K562 (cell line): ENCODE results near the gene CACNA2D4. TPM values are rescaled to one million over a fixed set of nuclear protein-coding genes. Genes with fewer than 3 reads are reported as not detected.

Experiments
- ATAC-seq: fragments of 200-7000 bp; cut with Tn5 transposase; 3 replicates; pipeline ENCODE4 v1.9.1; 2020; ENCODE audit warnings: moderate library complexity
- BruUV-seq: library from RNA; stranded (reverse); fragments of 400-500 nt; replicated peaks from 2 replicates; lab custom pipeline; 2021; lab: Mats Ljungman, UMichigan
- CTCF ChIA-PET: fragments of 300-600 bp; formaldehyde crosslinking; extraction: SDS; loops from one replicate; lab custom pipeline; 2021; ENCODE audit warnings: low intra/inter-chr PET ratio; lab: Yijun Ruan, JAX
- POLR2A ChIA-PET: fragments of 300-600, 350-650 bp; sonication (Branson Sonifier 250); formaldehyde crosslinking; extraction: SDS; loops from one replicate; lab custom pipeline; 2021; ENCODE audit warnings: antibody characterized with exemption, inconsistent platforms; lab: Yijun Ruan, JAX
- DNase-seq, 4 experiments: peaks; one replicate each; pipeline versions ENCODE4 v3.0.0 to v3.0.0-alpha.2; 2011 to 2018; ENCODE audit warnings: low spot score in 3 of 4, mixed read lengths in 3 of 4; ENCODE audit errors: extremely low read depth in 1 of 4
- FAIRE-seq: peaks from 2 replicates; lab custom pipeline; 2011; peaks lifted over from hg19 to GRCh38; lab: Jason Lieb, UNC
- H2AFZ ChIP-seq: 2 replicates; pipeline ENCODE4 v1.6.0; 2011; ENCODE audit warnings: low read depth, low read length, control low read depth, inconsistent platforms
- H3K27ac ChIP-seq: fragments of 200-600 bp; 3 replicates; pipeline ENCODE4 v1.8.0; 2011; ENCODE audit warnings: low read depth, mild to moderate bottlenecking, control low read depth, inconsistent platforms, low read length, moderate library complexity, mixed read lengths; ENCODE audit errors: extremely low read depth
- H3K27me3 ChIP-seq, 2 experiments: fragments of 300-600 bp in 1 of 2; 2 replicates in 1 of 2; 3 replicates in 1 of 2; pipeline versions ENCODE4 v1.6.0 to v1.8.0; 2011; ENCODE audit warnings: inconsistent platforms in 2 of 2, low read length in 2 of 2, mild to moderate bottlenecking in 1 of 2, mixed read lengths in 1 of 2, moderate library complexity in 1 of 2; ENCODE audit not compliant: control insufficient read depth in 2 of 2, insufficient read depth in 2 of 2
- H3K36me3 ChIP-seq: fragments of 300-600 bp; 3 replicates; pipeline ENCODE4 v1.8.0; 2011; ENCODE audit warnings: mild to moderate bottlenecking, low read length, inconsistent platforms; ENCODE audit not compliant: control insufficient read depth, insufficient read depth
- H3K4me1 ChIP-seq, 2 experiments: fragments of 200-600 bp in 1 of 2; replicated peaks in 1 of 2; 2 replicates in 1 of 2; 3 replicates in 1 of 2; pipeline versions ENCODE4 v1.5.1 to v1.8.0; 2011; ENCODE audit warnings: inconsistent platforms in 2 of 2, low read length in 2 of 2, mild to moderate bottlenecking in 1 of 2, mixed read lengths in 1 of 2, moderate library complexity in 1 of 2; ENCODE audit not compliant: control insufficient read depth in 2 of 2, insufficient read depth in 2 of 2
- H3K4me2 ChIP-seq: 2 replicates; pipeline ENCODE4 v1.6.1; 2011; ENCODE audit warnings: low read length, control low read depth, inconsistent platforms, mixed read lengths; ENCODE audit not compliant: insufficient read depth
- H3K4me3 ChIP-seq: fragments of 200-600 bp; sonication (generic), shearing (Covaris generic); 2 replicates; pipeline ENCODE4 v1.5.1; 2016; ENCODE audit warnings: control low read depth, inconsistent platforms
- H3K79me2 ChIP-seq: fragments of 200-600 bp; 3 replicates; pipeline ENCODE4 v1.8.0; 2011; ENCODE audit warnings: low read length, inconsistent platforms; ENCODE audit not compliant: control insufficient read depth, insufficient read depth
- H3K9ac ChIP-seq, 2 experiments: 2 replicates each; pipeline versions ENCODE4 v1.6.0 to v1.6.1; 2011; ENCODE audit warnings: low read depth in 2 of 2, low read length in 2 of 2, control low read depth in 1 of 2, inconsistent platforms in 1 of 2, mild to moderate bottlenecking in 1 of 2, mixed read lengths in 1 of 2; ENCODE audit not compliant: insufficient read depth in 1 of 2
- H3K9me1 ChIP-seq: one replicate; pipeline ENCODE4 v1.6.0; 2011; ENCODE audit warnings: inconsistent platforms, mild to moderate bottlenecking, low read length, moderate library complexity; ENCODE audit not compliant: control insufficient read depth, insufficient read depth
- H3K9me3 ChIP-seq: replicated peaks from 2 replicates; pipeline ENCODE4 v1.5.1; 2011; ENCODE audit warnings: low read depth, low read length, inconsistent platforms; ENCODE audit not compliant: control insufficient read depth, insufficient read depth
- H4K20me1 ChIP-seq: replicated peaks from 2 replicates; pipeline ENCODE4 v1.6.1; 2011; ENCODE audit warnings: low read length, inconsistent platforms, mixed read lengths; ENCODE audit not compliant: control insufficient read depth, insufficient read depth
- ETV5 ChIP-seq: sonication (generic); formaldehyde crosslinking; IDR thresholded peaks from 2 replicates; pipeline ENCODE4 v1.4.0; 2020; ENCODE audit warnings: low read depth, mild to moderate bottlenecking, missing genetic modification reagents
- POU5F1 ChIP-seq: fragments of 150-350 bp; IDR thresholded peaks from 2 replicates; pipeline ENCODE4 v1.6.1; 2014; ENCODE audit warnings: borderline replicate concordance, low read length, low read depth, mild to moderate bottlenecking; ENCODE audit not compliant: partially characterized antibody
- RBM39 ChIP-seq: fragments of 200-400 bp; formaldehyde crosslinking; optimal IDR thresholded peaks from 2 replicates; pipeline ENCODE3; 2018; ENCODE audit warnings: low read depth, low read length
- SIRT6 ChIP-seq: IDR thresholded peaks from one replicate; pipeline ENCODE4 v1.6.1; 2012; ENCODE audit warnings: low read depth, mild to moderate bottlenecking, control low read depth, inconsistent platforms, low read length, moderate library complexity
- TFAM ChIP-seq: fragments of 250-450 bp; sonication (Bioruptor Pico); conservative IDR thresholded peaks from 2 replicates; pipeline ENCODE4 v1.5.0; 2021; ENCODE audit warnings: mild to moderate bottlenecking, moderate library complexity
- ZNF586 ChIP-seq: fragments of 450-650 bp; formaldehyde crosslinking; conservative IDR thresholded peaks from 2 replicates; pipeline ENCODE4 v1.4.0; 2020; ENCODE audit warnings: mild to moderate bottlenecking, moderate library complexity
- WGBS: fragments of 100-300 bp; shearing (Covaris generic); methylation state at CpG from one replicate; pipeline ENCODE4 v1.1.6; 2016; ENCODE audit warnings: low coverage, mixed read lengths; ENCODE audit not compliant: insufficient coverage; ENCODE audit errors: missing lambda C conversion rate; 5-methylcytosine and 5-hydroxymethylcytosine counted together
- in situ Hi-C: fragments of 300-500 bp; cut with MboI; formaldehyde crosslinking; loops from 4 replicates; pipeline ENCODE4 v1.15.0; 2018; ENCODE audit warnings: inconsistent platforms, mixed read lengths
- intact Hi-C: fragments of 100-400 bp; cut with micrococcal nuclease; formaldehyde crosslinking; loops from 2 replicates; pipeline ENCODE4 v1.14.2; 2022
- polyA plus RNA-seq, 8 experiments: library from polyadenylated mRNA; depleted of rRNA in 4 of 8; stranded (reverse) in 5 of 8; unstranded in 3 of 8; fragments of >200 nt; fragmentation: Nextera tagmentation in 2 of 8; fragmentation: Illumina TruSeq in 1 of 8; extraction: Ambion mirVana in 2 of 8; extraction: Trizol in 1 of 8; gene quantifications; 2 replicates each; pipeline versions ENCODE4 v1.2.1 to v1.2.3, GENCODE V29; 2011 to 2014; ENCODE audit warnings: inconsistent platforms in 1 of 8, missing spikeins in 1 of 8
- total RNA-seq, 7 experiments: library from RNA; depleted of rRNA in 6 of 7; stranded (reverse); fragments of >200 nt in 6 of 7; fragmentation: Illumina TruSeq in 2 of 7; extraction: Trizol in 2 of 7; gene quantifications; 2 replicates each; pipeline versions ENCODE4 v1.2.1 to v1.2.3, GENCODE V29; 2011 to 2021; ENCODE audit warnings: low replicate concordance in 1 of 7
- TF ChIP-seq, protein P1 (sequence below): fragments of 450-650 bp; IDR thresholded peaks from 2 replicates; pipeline ENCODE4 v1.6.1; 2016; ENCODE audit warnings: missing biosample characterization, missing genetic modification characterization
- TF ChIP-seq, protein P2 (sequence below): fragments of 250-450 bp; sonication (Bioruptor Pico); IDR thresholded peaks from 2 replicates; pipeline ENCODE4 v1.4.0; 2020; ENCODE audit warnings: mild to moderate bottlenecking, moderate library complexity, borderline replicate concordance
- TF ChIP-seq, protein P3 (sequence below): fragments of 450-650 bp; IDR thresholded peaks from 2 replicates; pipeline ENCODE4 v1.6.1; 2018; ENCODE audit warnings: mild to moderate bottlenecking, low read depth; ENCODE audit not compliant: partially characterized antibody

The CACNA2D4 gene
- total and polyA plus RNA-seq, 9 of the 15 experiments (the other 6 are each of a cell fraction or from before 2014, with no cell fraction given): 0.04 to 0.69 (median 0.40) TPM; not detected in 3

DNA sequence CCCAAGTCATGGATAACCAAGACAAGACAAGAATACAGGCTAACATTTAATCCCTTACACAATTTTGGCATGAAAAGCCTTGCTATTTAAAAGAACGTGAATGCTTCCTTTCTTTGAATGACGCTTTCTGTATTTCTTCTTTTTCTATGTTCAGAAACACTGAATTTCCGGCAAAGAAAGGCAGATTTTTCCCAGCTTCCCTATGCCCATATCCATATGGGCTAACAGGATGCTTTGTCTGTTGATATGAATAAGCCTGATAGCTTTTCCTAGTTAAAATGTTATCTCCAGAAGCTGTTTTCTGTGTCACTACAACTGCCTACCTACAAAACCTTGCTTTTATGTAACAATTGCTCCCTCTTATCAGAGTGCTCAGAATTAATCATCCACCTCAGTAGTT, 38.3 kb upstream of the CACNA2D4 start:
- H4K20me1 ChIP-seq: no peaks in the 10 kb centered on the region
- no peaks in the 10 kb centered on the region for H3K9me3 ChIP-seq
- H3K27me3 ChIP-seq: no peaks in the 10 kb centered on the region
- FAIRE-seq (no peak), ATAC-seq (no peak), DNase-seq (no peak)
- ChIA-PET CTCF (no interaction called here), POLR2A (interaction anchor here (0.7 to 1.0 kb wide), 2 partner anchors 17 to 162 kb away, joined by 3 read pairs; no protein-coding TSS in a partner anchor)
- H3K9me1 ChIP-seq: no peaks in the 10 kb centered on the region
- H3K4me1 ChIP-seq: no peaks in the 10 kb centered on the region; a peak in 1 of 5 replicates
- H3K36me3 ChIP-seq: no peaks in the 10 kb centered on the region
- H2AFZ ChIP-seq: no peak overlapping the region
- in situ Hi-C loops (no loop called here), intact Hi-C loops (no loop called here)
- WGBS: 45% methylated on average over 3 of the region's 3 CpGs
- BruUV-seq: no TSS peak
- no peak overlapping the region for H3K27ac ChIP-seq
- no peaks in the 10 kb centered on the region for H3K79me2 ChIP-seq
- no peak for TF ChIP-seq POU5F1
- TF ChIP-seq, protein P1, sequence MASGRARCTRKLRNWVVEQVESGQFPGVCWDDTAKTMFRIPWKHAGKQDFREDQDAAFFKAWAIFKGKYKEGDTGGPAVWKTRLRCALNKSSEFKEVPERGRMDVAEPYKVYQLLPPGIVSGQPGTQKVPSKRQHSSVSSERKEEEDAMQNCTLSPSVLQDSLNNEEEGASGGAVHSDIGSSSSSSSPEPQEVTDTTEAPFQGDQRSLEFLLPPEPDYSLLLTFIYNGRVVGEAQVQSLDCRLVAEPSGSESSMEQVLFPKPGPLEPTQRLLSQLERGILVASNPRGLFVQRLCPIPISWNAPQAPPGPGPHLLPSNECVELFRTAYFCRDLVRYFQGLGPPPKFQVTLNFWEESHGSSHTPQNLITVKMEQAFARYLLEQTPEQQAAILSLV (tag): no peak
- no peak overlapping the region for H3K4me3 ChIP-seq
- no peak overlapping the region for H3K4me2 ChIP-seq
- no peak overlapping the region for H3K9ac ChIP-seq

DNA sequence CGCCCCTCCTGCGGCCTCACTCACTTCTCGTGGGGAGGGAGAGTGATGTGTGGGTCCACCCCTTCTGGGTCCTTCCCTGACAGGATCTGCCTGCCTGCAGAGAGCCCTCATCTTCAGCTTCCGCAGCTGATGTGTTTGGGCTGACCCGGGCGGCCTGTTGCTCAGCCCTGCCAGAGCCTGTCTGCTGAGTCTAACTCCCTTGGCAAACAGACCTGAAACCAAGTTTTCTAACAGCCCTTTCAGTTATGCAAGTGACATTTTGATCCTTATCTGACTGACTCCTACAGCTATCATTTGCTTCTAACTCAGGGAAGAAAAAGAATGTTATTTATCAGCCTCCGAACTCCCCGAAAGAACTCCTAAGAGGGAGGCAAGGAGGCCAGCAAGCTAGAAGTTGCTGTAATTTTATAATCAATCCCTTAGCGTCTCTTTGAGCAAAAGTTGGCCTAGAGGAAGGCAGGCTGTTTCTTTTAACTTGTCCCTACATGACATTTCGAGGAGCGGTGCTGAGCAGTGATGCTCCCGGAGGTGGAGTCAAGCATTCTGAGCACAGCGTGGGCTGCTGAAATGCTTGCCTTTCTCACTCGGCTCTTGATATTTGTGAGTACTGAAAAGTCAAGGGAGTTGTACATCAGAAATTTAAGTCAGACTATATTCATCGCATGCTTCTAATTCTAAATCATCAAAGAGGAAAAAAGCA, 31.5 kb upstream of the CACNA2D4 start:
- Histone ChIP-seq H3K9ac (no peak overlapping the region), H3K4me1 (peaks cover 0 to 3% of the 10 kb centered on the region in 2 experiments; a peak in 2 of 5 replicates), H3K36me3 (no peaks in the 10 kb centered on the region), H3K4me2 (no peak overlapping the region), H3K27ac (no peak overlapping the region), H2AFZ (no peak overlapping the region), H3K27me3 (no peaks in the 10 kb centered on the region), H4K20me1 (no peaks in the 10 kb centered on the region), H3K9me1 (no peaks in the 10 kb centered on the region), H3K4me3 (no peak overlapping the region), H3K9me3 (no peaks in the 10 kb centered on the region), H3K79me2 (no peaks in the 10 kb centered on the region)
- 73% methylated on average over 9 of the region's 15 CpGs for WGBS
- BruUV-seq: no TSS peak
- no peak for ATAC-seq
- in situ Hi-C loops: no loop called here
- no peak for DNase-seq
- CTCF ChIA-PET: no interaction called here
- POLR2A ChIA-PET: no interaction called here
- no peak for FAIRE-seq
- intact Hi-C loops: no loop called here
- TF ChIP-seq ZNF586 (CRISPR knock-in tag) (no peak), ETV5 (CRISPR knock-in tag) (no peak), RBM39 (no peak), SIRT6 (no peak), TFAM (no peak)
- TF ChIP-seq, protein P2, sequence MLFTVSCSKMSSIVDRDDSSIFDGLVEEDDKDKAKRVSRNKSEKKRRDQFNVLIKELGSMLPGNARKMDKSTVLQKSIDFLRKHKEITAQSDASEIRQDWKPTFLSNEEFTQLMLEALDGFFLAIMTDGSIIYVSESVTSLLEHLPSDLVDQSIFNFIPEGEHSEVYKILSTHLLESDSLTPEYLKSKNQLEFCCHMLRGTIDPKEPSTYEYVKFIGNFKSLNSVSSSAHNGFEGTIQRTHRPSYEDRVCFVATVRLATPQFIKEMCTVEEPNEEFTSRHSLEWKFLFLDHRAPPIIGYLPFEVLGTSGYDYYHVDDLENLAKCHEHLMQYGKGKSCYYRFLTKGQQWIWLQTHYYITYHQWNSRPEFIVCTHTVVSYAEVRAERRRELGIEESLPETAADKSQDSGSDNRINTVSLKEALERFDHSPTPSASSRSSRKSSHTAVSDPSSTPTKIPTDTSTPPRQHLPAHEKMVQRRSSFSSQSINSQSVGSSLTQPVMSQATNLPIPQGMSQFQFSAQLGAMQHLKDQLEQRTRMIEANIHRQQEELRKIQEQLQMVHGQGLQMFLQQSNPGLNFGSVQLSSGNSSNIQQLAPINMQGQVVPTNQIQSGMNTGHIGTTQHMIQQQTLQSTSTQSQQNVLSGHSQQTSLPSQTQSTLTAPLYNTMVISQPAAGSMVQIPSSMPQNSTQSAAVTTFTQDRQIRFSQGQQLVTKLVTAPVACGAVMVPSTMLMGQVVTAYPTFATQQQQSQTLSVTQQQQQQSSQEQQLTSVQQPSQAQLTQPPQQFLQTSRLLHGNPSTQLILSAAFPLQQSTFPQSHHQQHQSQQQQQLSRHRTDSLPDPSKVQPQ (CRISPR knock-in tag): no peak
- TF ChIP-seq, protein P3, sequence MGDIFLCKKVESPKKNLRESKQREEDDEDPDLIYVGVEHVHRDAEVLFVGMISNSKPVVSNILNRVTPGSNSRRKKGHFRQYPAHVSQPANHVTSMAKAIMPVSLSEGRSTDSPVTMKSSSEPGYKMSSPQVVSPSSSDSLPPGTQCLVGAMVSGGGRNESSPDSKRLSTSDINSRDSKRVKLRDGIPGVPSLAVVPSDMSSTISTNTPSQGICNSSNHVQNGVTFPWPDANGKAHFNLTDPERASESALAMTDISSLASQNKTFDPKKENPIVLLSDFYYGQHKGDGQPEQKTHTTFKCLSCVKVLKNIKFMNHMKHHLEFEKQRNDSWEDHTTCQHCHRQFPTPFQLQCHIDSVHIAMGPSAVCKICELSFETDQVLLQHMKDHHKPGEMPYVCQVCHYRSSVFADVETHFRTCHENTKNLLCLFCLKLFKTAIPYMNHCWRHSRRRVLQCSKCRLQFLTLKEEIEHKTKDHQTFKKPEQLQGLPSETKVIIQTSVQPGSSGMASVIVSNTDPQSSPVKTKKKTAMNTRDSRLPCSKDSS: no peak
